ENCODE measurements around the gene SIX4. TPM values are rescaled to one million over a fixed set of nuclear protein-coding genes. Genes with fewer than 3 reads are reported as not detected.

Gene SIX4
- total RNA-seq, 2 donors from 2014 or later: 0.10 TPM; not detected in 1

DNA sequence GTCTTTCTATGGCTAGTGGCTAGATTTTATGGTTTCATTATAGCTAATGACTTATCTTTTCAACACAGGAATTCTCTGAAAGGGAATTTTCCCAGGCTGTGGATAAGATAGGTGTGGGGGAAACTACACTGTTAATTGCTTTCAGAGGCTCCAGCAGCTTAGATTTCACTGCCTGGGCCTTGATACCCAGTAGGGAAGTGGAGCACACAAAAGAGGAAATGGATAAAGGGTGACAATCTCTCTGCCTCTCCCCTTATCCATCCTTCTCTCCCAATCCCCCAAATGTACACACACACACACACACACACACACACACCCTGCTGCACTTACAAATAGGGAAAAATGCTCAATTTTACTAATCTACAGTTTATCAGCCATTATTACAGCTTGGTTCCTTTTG is 19.1 kb downstream of the SIX4 start:
- H3K27me3 Mint-ChIP-seq: peaks cover 27 to 40% of the 10 kb centered on the region in 2 donors
- ATAC-seq (no peak), DNase-seq (ENCODE audit: low spot score) (no peak)
- no peak overlapping the region for H3K27ac Mint-ChIP-seq
- no peaks in the 10 kb centered on the region for H3K4me1 Mint-ChIP-seq (ENCODE audit: low read depth in 2 of 2)
- peaks cover 17% of the 10 kb centered on the region for H3K36me3 Mint-ChIP-seq
- no peak overlapping the region for H3K4me3 Mint-ChIP-seq
- H3K9me3 Mint-ChIP-seq: peaks cover 13% of the 10 kb centered on the region

DNA sequence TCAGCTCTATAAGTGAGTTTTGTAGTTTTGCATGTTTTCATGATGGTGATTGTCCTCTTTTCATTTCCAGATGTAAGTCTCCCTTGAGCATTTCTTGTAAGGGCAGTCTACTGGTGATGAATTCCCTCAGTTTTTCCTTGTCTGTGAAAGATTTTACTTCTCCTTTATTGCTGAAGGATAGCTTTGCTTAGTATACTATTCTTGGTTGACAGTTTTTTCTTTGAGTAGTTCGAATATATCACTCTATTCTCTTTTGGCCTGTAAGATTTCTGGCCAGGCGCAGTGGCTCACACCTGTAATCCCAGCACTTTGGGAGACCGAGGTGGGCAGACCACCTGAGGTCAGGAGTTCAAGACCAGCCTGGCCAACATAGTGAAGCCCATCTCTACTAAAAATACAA is 23.6 kb downstream of the SIX4 start:
- H3K36me3 Mint-ChIP-seq: peaks cover 18% of the 10 kb centered on the region
- no peaks in the 10 kb centered on the region for H3K4me1 Mint-ChIP-seq (ENCODE audit: low read depth in 2 of 2)
- peaks cover 16% of the 10 kb centered on the region for H3K9me3 Mint-ChIP-seq
- no peak overlapping the region for H3K27ac Mint-ChIP-seq
- DNase-seq (ENCODE audit: low spot score): no peak
- peaks cover 30 to 45% of the 10 kb centered on the region in 2 donors for H3K27me3 Mint-ChIP-seq
- no peak overlapping the region for H3K4me3 Mint-ChIP-seq
- ATAC-seq: no peak

DNA sequence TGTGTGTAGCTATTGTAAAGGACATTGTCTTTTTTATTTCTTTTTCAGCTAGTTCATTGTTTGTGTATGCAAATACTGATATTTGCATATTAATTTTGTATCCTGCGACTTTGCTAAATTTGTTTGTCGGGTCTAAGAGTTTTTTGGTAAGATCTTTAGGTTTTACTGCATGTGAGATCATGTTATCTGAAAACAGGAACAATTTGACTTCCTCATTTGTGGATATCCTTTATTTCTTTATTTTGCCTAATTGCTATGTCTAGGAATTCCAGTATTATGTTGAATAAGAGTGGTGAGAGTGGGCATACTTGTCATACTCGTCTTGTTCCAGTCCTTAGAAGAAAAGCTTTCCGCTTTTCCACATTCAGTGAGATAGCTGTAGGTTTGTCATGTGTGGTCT is 28.8 kb downstream of the SIX4 start:
- Mint-ChIP-seq H3K36me3 (peaks cover 4% of the 10 kb centered on the region), H3K27me3 (peaks cover 24 to 48% of the 10 kb centered on the region in 2 donors), H3K9me3 (peaks cover 3% of the 10 kb centered on the region), H3K4me1 (ENCODE audit: low read depth in 2 of 2) (no peaks in the 10 kb centered on the region), H3K27ac (no peak overlapping the region), H3K4me3 (no peak overlapping the region)
- ATAC-seq (no peak), DNase-seq (ENCODE audit: low spot score) (no peak)

DNA sequence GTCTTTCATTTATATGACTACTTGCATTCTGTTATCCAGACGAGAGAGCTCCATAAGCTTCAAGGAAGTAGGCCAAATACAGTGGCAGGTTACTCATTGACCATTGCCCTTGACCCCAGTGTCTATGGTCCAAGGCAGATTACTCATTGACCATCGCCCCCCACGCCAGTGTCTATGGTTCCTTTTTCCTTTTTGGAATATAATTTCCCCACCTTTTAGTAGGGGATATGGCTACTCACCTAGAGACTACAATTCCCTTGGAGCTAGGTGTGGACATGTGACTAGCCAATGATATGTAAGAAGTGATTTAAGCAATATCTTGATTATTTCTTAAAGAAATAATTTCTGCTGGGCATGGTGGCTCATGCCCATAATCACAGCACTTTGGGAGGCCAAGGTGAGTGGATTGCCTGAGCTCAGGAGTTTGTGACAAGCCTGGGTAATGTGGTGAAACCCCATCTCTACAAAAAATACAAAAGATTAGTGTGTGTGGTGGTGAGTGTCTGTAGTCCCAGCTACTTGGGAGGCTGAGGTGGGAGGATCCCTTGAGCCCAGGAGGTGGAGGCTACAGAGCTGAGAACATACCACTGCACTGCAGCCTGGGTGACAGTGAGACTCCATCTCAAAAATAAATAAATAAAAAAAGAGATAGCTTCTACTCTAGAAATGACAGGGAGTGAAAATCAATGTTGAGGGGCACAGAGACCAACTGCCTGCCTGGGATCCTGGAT is 32.6 kb downstream of the SIX4 start:
- Mint-ChIP-seq H3K4me1 (ENCODE audit: low read depth in 2 of 2) (no peaks in the 10 kb centered on the region), H3K27ac (no peak overlapping the region), H3K36me3 (no peaks in the 10 kb centered on the region), H3K4me3 (no peak overlapping the region), H3K27me3 (peaks cover 7 to 32% of the 10 kb centered on the region in 2 donors), H3K9me3 (peaks cover under 1% of the 10 kb centered on the region)
- DNase-seq (ENCODE audit: low spot score) (no peak), ATAC-seq (no peak)

DNA sequence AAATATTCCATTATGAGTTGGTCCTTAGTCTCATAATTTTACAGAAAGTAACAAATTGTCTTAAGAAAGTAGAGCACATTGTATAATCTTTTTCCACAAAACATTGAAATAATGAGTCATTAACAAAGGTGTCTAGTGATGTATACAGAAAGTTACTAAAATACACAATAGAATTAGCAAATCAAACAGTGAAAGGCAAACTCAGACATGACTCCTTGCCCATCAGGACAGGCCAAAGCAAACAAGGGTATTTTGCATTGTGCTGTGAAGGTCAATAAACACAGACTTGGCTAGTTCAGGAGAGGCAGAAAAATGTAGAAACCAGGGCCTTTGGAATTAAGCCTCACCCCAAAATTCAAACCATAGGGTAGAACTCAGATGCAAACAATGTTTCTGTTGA is 37.3 kb downstream of the SIX4 start:
- Mint-ChIP-seq H3K36me3 (no peaks in the 10 kb centered on the region), H3K9me3 (no peaks in the 10 kb centered on the region), H3K4me3 (no peak overlapping the region), H3K27me3 (peaks cover 0 to 8% of the 10 kb centered on the region in 2 donors), H3K4me1 (ENCODE audit: low read depth in 2 of 2) (no peaks in the 10 kb centered on the region), H3K27ac (no peak overlapping the region)
- ATAC-seq (no peak), DNase-seq (ENCODE audit: low spot score) (no peak)

DNA sequence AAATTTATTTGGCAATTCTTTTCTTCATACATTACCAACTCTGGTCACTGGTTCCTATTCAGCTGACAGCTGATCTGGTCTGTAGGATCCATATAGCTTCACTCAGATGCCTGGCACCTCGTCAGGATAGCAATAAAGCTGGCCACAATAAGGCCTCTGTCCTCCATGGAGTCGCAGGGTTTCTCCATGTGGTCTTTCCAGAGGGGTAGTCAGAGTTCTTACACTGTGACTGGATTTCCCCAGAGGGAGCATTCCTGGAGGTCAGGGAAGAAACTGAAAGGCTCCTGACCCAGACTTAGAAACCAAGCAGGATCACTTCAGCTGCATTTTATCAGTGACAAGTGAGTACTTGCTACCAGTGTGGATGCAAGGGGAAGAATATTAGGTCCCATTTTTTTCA is 39.9 kb downstream of the SIX4 start:
- H3K27ac Mint-ChIP-seq: no peak overlapping the region
- no peaks in the 10 kb centered on the region for H3K4me1 Mint-ChIP-seq (ENCODE audit: low read depth in 2 of 2)
- peaks cover 6 to 8% of the 10 kb centered on the region in 2 donors for H3K27me3 Mint-ChIP-seq
- H3K36me3 Mint-ChIP-seq: no peaks in the 10 kb centered on the region
- DNase-seq (ENCODE audit: low spot score): no peak
- H3K9me3 Mint-ChIP-seq: no peaks in the 10 kb centered on the region
- ATAC-seq: no peak
- H3K4me3 Mint-ChIP-seq: no peak overlapping the region

DNA sequence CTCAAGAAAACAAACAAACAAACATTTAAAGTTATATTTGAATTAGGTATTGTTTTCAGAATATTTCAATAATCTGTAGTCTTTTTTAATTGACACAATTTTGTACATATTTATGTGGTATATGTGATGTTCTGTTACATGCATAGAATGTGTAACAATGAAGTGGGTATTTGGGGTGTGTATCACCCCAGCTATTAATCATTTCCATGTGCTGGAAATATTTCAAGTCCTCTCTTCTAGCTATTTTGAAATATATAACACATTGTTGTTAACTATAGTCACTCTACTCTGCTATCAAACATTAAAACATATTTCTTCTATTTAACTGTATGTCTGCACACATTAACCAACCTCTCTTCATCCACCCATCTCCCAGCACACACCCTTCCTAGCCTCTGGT is 42.9 kb downstream of the SIX4 start:
- H3K27ac Mint-ChIP-seq: no peak overlapping the region

DNA sequence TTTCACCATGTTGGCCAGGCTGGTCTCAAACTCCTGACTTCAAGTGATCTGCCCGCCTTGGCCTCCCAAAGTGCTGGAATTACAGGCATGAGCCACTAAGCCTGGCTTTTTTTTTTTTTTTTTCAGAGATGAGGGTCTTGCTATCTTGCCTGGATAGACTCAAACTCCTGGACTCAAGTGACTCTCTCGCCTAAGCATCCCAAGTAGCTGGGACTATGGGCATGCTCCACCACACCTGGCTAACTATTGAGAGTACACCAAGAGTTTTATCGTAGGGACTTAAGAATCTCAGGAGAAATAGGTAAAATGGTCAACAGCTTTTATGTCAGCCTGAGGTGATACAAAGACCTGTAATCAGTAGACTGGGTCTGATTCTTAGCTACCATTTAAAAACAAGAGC is 43.6 kb downstream of the SIX4 start:
- Mint-ChIP-seq H3K9me3 (no peaks in the 10 kb centered on the region), H3K4me3 (no peak overlapping the region), H3K27ac (no peak overlapping the region), H3K4me1 (ENCODE audit: low read depth in 2 of 2) (no peaks in the 10 kb centered on the region), H3K36me3 (no peaks in the 10 kb centered on the region), H3K27me3 (peaks cover 8 to 12% of the 10 kb centered on the region in 2 donors)
- no peak for DNase-seq (ENCODE audit: low spot score)
- no peak for ATAC-seq

More for the DNA sequence above, 42.9 kb downstream of the SIX4 start:
- H3K4me1 Mint-ChIP-seq (ENCODE audit: low read depth in 2 of 2): no peaks in the 10 kb centered on the region
- no peaks in the 10 kb centered on the region for H3K9me3 Mint-ChIP-seq
- ATAC-seq: no peak
- no peak for DNase-seq (ENCODE audit: low spot score)
- H3K4me3 Mint-ChIP-seq: no peak overlapping the region
- H3K27me3 Mint-ChIP-seq: peaks cover under 1 to 6% of the 10 kb centered on the region in 2 donors
- H3K36me3 Mint-ChIP-seq: no peaks in the 10 kb centered on the region

DNA sequence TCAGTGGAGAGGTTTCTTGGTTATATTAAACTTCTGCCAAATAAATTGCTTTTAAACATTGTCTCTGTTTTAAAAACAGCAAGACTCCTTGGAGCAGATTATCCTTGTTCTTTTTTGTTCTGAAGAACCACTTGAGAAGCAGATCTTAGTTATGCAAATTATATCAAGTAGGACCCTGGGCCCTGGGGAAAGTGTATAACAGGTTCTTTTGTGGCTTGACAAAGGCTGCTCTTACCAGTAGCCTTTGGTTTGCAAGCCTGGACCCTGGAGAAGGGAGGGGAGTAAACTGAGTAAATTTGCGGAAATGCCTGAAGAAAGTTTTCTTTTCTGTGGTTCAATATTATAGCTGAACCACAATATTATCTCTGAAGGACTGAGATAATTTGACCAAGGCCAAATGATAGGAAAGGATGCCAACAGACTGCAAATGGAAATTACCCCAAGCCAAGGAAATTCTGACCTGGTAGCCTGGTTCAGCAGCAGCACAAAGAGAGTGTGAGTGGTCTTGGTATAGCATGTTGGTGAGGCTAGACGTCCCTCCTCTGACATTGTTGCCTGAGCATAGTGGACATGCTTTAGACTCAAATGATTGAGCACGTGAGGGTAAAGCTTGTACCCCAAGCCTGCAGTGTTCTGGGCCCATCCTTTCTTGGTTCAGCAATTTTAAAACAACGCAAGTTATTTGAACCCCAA is 44.4 kb downstream of the SIX4 start:
- H3K4me3 Mint-ChIP-seq: no peak overlapping the region
- ATAC-seq (no peak), DNase-seq (ENCODE audit: low spot score) (no peak)
- no peaks in the 10 kb centered on the region for H3K36me3 Mint-ChIP-seq
- no peak overlapping the region for H3K27ac Mint-ChIP-seq
- H3K4me1 Mint-ChIP-seq (ENCODE audit: low read depth in 2 of 2): no peaks in the 10 kb centered on the region
- H3K9me3 Mint-ChIP-seq: no peaks in the 10 kb centered on the region
- peaks cover 8 to 12% of the 10 kb centered on the region in 2 donors for H3K27me3 Mint-ChIP-seq

DNA sequence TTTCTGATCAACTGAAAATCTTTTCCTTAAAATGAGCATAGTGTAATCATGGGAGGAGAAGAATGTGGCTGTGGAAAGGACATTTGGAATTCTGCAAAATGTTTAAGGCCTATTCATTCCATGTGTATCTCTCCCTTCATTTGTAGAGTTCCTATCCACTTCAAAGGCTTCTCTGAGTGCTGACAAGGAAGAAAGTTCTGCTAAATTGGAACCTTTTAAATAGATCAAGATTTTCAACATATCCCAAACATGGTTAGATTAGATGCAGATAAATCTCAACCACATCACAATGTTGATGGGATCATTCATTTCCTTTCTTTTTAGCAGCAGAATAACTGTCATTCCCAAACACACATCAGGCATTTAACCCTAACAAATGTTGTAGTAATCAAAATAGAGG is 46.5 kb downstream of the SIX4 start:
- ATAC-seq (no peak), DNase-seq (ENCODE audit: low spot score) (no peak)
- Mint-ChIP-seq H3K36me3 (no peaks in the 10 kb centered on the region), H3K9me3 (no peaks in the 10 kb centered on the region), H3K4me1 (ENCODE audit: low read depth in 2 of 2) (no peaks in the 10 kb centered on the region), H3K4me3 (no peak overlapping the region), H3K27ac (no peak overlapping the region), H3K27me3 (peaks cover 11 to 13% of the 10 kb centered on the region in 2 donors)

DNA sequence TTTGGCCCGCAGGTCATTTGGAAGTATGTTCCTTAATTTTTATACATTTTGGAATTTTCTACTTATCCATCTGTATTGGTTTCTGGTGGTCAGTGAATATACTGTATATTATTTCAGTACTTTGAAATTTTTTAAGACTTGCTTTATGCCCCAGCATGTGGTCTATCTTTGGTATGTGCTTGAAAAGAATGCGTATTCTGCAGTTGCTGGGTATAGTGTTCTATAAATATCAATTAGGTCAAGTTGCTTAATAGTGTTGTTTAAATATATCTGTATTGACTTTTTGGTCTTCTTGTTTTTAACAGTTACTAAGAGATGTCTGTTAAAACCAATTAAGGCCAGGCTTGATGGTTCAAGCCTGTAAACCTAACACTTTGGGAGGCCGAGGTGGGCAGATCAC is 53.2 kb downstream of the SIX4 start:
- Mint-ChIP-seq H3K4me3 (no peak overlapping the region), H3K4me1 (ENCODE audit: low read depth in 2 of 2) (no peaks in the 10 kb centered on the region), H3K27me3 (peaks cover 11 to 19% of the 10 kb centered on the region in 2 donors), H3K27ac (no peak overlapping the region), H3K9me3 (no peaks in the 10 kb centered on the region), H3K36me3 (no peaks in the 10 kb centered on the region)
- ATAC-seq (no peak), DNase-seq (ENCODE audit: low spot score) (no peak)

DNA sequence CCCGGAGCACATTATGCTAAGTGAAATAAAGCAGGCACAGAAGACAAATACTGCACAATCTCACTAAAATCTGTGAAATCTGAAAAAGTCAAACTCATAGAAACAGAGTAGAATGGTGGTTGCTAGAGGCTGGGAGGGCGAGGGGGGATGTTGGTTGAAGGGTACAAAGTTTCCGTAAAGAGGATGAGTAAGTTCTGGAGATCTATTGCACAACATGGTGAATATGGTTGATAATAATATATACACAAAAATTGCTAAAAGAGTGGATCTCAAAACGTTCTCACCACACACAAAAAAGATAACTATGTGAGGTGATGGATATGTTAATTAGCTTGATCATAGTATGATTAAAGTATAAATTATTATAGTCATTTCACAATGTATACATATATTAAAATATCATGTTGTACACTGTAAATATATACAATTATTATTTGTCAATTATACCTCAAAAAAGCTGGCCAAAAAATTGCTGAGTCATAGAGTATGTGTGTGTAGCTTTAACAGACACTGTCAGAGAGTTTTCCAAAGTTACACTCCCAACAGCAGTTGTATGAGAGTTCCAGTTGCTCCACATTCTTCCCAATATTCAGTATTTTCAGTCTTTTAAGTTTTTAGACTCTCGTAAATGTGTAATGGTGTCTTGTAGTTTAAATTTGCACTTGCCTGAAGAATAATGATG is 55.6 kb downstream of the SIX4 start:
- Mint-ChIP-seq H3K27ac (no peak overlapping the region), H3K4me3 (no peak overlapping the region), H3K36me3 (no peaks in the 10 kb centered on the region), H3K9me3 (no peaks in the 10 kb centered on the region), H3K27me3 (peaks cover 12 to 23% of the 10 kb centered on the region in 2 donors), H3K4me1 (ENCODE audit: low read depth in 2 of 2) (no peaks in the 10 kb centered on the region)
- DNase-seq (ENCODE audit: low spot score) (no peak), ATAC-seq (no peak)

DNA sequence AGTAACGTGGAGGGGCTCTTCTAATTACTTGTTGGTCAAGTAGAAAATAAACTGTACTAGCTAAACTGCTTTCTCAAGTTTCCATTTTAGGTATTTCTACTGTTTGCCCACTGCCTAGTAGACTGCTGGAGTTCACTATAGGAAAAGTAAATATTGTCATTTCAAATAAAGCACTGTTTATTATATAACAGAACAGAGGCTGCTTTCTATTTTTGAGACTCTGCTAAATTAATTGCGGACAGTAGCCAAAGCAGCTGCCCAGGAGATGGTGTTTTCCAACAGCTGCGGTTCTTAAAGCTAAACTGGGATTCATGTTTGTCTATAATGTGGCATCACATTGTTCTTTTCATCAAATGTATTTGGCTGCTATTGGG is 59.0 kb downstream of the SIX4 start:
- H3K4me3 Mint-ChIP-seq: no peak overlapping the region
- no peak for DNase-seq (ENCODE audit: low spot score)
- H3K27me3 Mint-ChIP-seq: peaks cover 23 to 42% of the 10 kb centered on the region in 2 donors
- no peak for ATAC-seq
- H3K27ac Mint-ChIP-seq: no peak overlapping the region
- H3K4me1 Mint-ChIP-seq (ENCODE audit: low read depth in 2 of 2): no peaks in the 10 kb centered on the region
- H3K36me3 Mint-ChIP-seq: no peaks in the 10 kb centered on the region
- H3K9me3 Mint-ChIP-seq: no peaks in the 10 kb centered on the region

DNA sequence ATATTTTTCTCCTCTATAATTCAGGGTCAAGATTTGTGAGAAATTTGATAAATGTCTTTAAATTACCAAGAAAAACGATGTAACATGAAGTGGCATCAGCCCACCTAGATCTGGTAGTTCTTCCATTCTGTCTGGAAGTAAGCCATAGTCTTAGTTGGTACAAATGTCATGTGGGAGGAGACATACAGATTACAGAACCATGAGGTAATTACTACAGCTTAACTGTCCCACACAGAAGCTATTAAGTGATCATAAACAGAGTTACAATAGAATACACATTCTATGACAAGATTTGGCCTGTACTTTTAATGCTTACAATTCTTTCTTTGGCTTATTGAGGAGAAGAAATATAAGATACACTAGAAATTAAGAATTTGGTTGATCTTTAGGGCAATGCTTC is 61.2 kb downstream of the SIX4 start:
- no peak overlapping the region for H3K27ac Mint-ChIP-seq
- H3K27me3 Mint-ChIP-seq: peaks cover 32 to 56% of the 10 kb centered on the region in 2 donors
- DNase-seq (ENCODE audit: low spot score) (no peak), ATAC-seq (no peak)
- no peaks in the 10 kb centered on the region for H3K9me3 Mint-ChIP-seq
- H3K4me1 Mint-ChIP-seq (ENCODE audit: low read depth in 2 of 2): peaks cover 3 to 4% of the 10 kb centered on the region in 2 donors
- peaks cover 3% of the 10 kb centered on the region for H3K36me3 Mint-ChIP-seq
- no peak overlapping the region for H3K4me3 Mint-ChIP-seq
